ENCODE data around the gene PFDN1.

DNA sequence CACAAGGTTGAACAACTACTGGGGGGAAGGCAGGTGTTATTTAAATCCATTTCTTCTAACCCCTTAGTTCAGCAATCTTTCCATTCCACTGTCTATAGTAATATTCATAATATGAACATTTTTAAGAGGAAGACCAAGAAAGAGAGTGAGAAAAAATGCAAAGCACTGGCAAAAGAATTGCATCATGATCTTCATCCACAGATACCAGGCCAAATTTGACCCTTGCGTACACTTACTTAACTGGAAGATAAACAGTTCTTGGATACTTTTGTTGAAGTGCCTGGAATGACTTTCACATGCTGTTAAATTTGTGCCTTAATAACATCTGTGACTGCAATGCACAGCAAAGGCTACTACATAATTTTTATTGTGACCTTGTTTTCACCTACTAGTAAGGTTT is 1.8 kb downstream of the PFDN1 start:
- TF ChIP-seq, protein P1, sequence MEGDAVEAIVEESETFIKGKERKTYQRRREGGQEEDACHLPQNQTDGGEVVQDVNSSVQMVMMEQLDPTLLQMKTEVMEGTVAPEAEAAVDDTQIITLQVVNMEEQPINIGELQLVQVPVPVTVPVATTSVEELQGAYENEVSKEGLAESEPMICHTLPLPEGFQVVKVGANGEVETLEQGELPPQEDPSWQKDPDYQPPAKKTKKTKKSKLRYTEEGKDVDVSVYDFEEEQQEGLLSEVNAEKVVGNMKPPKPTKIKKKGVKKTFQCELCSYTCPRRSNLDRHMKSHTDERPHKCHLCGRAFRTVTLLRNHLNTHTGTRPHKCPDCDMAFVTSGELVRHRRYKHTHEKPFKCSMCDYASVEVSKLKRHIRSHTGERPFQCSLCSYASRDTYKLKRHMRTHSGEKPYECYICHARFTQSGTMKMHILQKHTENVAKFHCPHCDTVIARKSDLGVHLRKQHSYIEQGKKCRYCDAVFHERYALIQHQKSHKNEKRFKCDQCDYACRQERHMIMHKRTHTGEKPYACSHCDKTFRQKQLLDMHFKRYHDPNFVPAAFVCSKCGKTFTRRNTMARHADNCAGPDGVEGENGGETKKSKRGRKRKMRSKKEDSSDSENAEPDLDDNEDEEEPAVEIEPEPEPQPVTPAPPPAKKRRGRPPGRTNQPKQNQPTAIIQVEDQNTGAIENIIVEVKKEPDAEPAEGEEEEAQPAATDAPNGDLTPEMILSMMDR (IDR thresholded peaks at IDR 0.05; ENCODE audit: low read depth, low read length, poor library complexity, severe bottlenecking): no peak
- no peak for TF ChIP-seq EZH2phosphoT487 (IDR thresholded peaks at IDR 0.05; ENCODE audit: borderline replicate concordance, low read length)
